ENCODE data around the gene OR4S1. TPM values are rescaled to one million over a fixed set of nuclear protein-coding genes. Genes with fewer than 3 reads are reported as not detected.
"Not testable (repeated sequence)": the region's sequence is repeated elsewhere in the genome, so short reads cannot be mapped to it uniquely, and the experiment has no call there.

OR4S1 gene
- total and polyA plus RNA-seq, 9 donors = not detected

DNA sequence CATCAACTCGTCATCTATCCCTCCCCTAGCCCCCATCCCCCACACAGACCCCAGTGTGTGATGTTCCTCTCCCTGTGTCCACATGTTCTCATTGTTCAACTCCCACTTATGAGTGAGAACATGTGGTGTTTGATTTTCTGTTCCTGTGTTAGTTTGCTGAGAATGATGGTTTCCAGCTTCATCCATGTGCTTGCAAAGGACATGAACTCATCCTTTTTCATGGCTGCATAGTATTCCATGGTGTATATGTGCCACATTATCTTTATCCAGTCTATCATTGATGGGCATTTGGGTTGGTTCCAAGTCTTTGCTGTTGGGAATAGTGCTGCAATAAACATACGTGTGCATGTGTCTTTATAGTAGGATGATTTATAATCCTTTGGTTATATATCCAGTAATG, 36.5 kb downstream of the OR4S1 start:
- no CpG with 5 or more reads among the region's 2 CpGs for WGBS (ENCODE audit: insufficient coverage)
- peaks cover 22% of the 10 kb centered on the region for H3K9me3 ChIP-seq (replicated peaks; ENCODE audit: control insufficient read depth, low read depth, low read length)

DNA sequence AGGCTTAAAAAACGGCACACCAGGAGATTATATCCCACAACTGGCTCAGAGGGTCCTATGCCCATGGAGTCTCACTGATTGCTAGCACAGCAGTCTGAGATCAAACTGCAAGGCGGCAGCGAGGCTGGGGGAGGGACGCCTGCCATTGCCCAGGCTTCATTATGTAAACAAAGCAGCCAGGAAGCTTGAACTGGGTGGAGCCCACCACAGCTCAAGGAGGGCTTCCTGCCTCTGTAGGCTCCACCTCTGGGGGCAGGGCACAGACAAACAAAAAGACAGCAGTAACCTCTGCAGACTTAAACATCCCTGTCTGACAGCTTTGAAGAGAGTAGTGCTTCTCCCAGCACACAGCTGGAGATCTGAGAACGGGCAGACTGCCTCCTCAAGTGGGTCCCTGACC, 40.3 kb downstream of the OR4S1 start:
- H3K27me3 ChIP-seq (ENCODE audit: control insufficient read depth, insufficient read depth, low read length); H3K4me3 ChIP-seq (ENCODE audit: low read length); H3K36me3 ChIP-seq (ENCODE audit: control insufficient read depth, insufficient read depth, low read length); H3K4me1 ChIP-seq (ENCODE audit: control insufficient read depth, insufficient read depth, low read length); H3K27ac ChIP-seq (ENCODE audit: low read length); DNase-seq; H3K9me3 ChIP-seq (replicated peaks; ENCODE audit: control insufficient read depth, low read depth, low read length): not testable (repeated sequence)
- 84% methylated on average over 3 of the region's 5 CpGs for WGBS (ENCODE audit: insufficient coverage)

More for the DNA sequence above, 36.5 kb downstream of the OR4S1 start:
- not testable (repeated sequence) for DNase-seq; H3K27ac ChIP-seq (ENCODE audit: low read length); H3K4me1 ChIP-seq (ENCODE audit: control insufficient read depth, insufficient read depth, low read length); H3K27me3 ChIP-seq (ENCODE audit: control insufficient read depth, insufficient read depth, low read length); H3K4me3 ChIP-seq (ENCODE audit: low read length); H3K36me3 ChIP-seq (ENCODE audit: control insufficient read depth, insufficient read depth, low read length)

DNA sequence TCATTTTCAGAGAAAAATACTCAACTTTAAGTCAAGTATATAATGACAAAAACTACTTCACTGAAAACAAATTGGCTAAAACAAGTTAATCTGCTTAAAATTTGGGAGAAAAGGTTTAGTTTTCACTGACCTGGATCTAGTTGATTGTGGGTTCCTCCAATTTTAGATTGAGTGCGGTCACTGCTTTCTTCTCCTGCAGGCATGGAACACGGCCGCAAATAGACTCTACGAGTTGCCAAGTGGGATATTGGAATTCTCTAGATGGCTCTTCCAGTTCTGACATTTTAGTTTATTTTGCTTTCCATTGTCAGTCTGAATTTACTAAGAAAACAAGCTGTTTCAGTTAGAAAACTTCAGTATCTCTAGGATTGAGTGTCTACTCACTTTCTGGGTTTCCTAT, 48.0 kb downstream of the OR4S1 start:
- WGBS (ENCODE audit: insufficient coverage) = 100% methylated on average over 1 of the region's 4 CpGs
- Histone ChIP-seq H3K4me3 (ENCODE audit: low read length) (no peak overlapping the region), H3K27ac (ENCODE audit: low read length) (no peak overlapping the region), H3K27me3 (ENCODE audit: control insufficient read depth, insufficient read depth, low read length) (no peaks in the 10 kb centered on the region), H3K9me3 (replicated peaks; ENCODE audit: control insufficient read depth, low read depth, low read length) (peaks cover 27% of the 10 kb centered on the region), H3K36me3 (ENCODE audit: control insufficient read depth, insufficient read depth, low read length) (no peaks in the 10 kb centered on the region), H3K4me1 (ENCODE audit: control insufficient read depth, insufficient read depth, low read length) (no peaks in the 10 kb centered on the region)
- no peak for DNase-seq

DNA sequence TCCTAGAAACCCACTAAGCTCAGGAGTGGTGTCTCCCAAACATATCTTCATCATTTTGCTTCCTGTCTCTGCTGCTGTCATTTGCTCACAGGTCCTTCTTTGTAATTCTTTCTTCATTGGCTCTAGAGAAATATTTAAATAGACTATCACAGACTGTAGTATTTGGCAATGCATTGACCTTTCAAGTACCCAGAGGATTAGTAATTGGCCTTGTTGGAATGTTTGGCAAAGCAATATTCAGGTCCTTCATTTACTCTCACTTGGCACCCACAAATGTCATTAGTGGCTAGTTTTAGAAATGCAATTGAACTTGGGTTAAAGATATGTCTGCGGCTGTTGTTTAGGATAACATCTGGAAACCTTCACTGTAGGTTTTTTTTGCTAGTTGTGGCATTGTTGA, 48.7 kb downstream of the OR4S1 start:
- no peak for DNase-seq
- Histone ChIP-seq H3K27me3 (ENCODE audit: control insufficient read depth, insufficient read depth, low read length) (no peaks in the 10 kb centered on the region), H3K9me3 (replicated peaks; ENCODE audit: control insufficient read depth, low read depth, low read length) (peaks cover 27% of the 10 kb centered on the region), H3K4me3 (ENCODE audit: low read length) (no peak overlapping the region), H3K27ac (ENCODE audit: low read length) (no peak overlapping the region), H3K36me3 (ENCODE audit: control insufficient read depth, insufficient read depth, low read length) (no peaks in the 10 kb centered on the region), H3K4me1 (ENCODE audit: control insufficient read depth, insufficient read depth, low read length) (no peaks in the 10 kb centered on the region)
- no CpG with 5 or more reads among the region's 1 CpG for WGBS (ENCODE audit: insufficient coverage)

Other genes with a start within 250 kb of the OR4S1 start
- not detected for gene OR4B1, start 89.4 kb upstream of the OR4S1 start, total RNA-seq
- not detected for gene OR4B1, start 89.4 kb upstream of the OR4S1 start, polyA plus RNA-seq (ENCODE audit: insufficient read depth in 1 of 8, insufficient read length in 8 of 8, low replicate concordance in 1 of 8)
- gene OR4X2, start 61.1 kb upstream of the OR4S1 start, total RNA-seq = not detected
- gene OR4X2, start 61.1 kb upstream of the OR4S1 start, polyA plus RNA-seq (ENCODE audit: insufficient read depth in 1 of 8, insufficient read length in 8 of 8, low replicate concordance in 1 of 8) = not detected
- gene OR4X1, start 42.4 kb upstream of the OR4S1 start, total RNA-seq = not detected
- not detected for gene OR4X1, start 42.4 kb upstream of the OR4S1 start, polyA plus RNA-seq (ENCODE audit: insufficient read depth in 1 of 8, insufficient read length in 8 of 8, low replicate concordance in 1 of 8)
- not detected for gene OR4C3, start 18.7 kb downstream of the OR4S1 start, total RNA-seq
- not detected for gene OR4C3, start 18.7 kb downstream of the OR4S1 start, polyA plus RNA-seq (ENCODE audit: insufficient read depth in 1 of 8, insufficient read length in 8 of 8, low replicate concordance in 1 of 8)
- not detected for gene OR4C5, start 60.2 kb downstream of the OR4S1 start, total RNA-seq
- not detected for gene OR4C5, start 60.2 kb downstream of the OR4S1 start, polyA plus RNA-seq (ENCODE audit: insufficient read depth in 1 of 8, insufficient read length in 8 of 8, low replicate concordance in 1 of 8)
- not detected for gene OR4A47, start 182.6 kb downstream of the OR4S1 start, total RNA-seq
- gene OR4A47, start 182.6 kb downstream of the OR4S1 start, polyA plus RNA-seq (ENCODE audit: insufficient read depth in 1 of 8, insufficient read length in 8 of 8, low replicate concordance in 1 of 8) = not detected

Measured in muscle of leg (tissue), 11 donors.